Measurements from ENCODE around the gene PLXNB3.
A peak's percentile ranks its signal among the peaks of the same experiment; 100 is the strongest.

DNA sequence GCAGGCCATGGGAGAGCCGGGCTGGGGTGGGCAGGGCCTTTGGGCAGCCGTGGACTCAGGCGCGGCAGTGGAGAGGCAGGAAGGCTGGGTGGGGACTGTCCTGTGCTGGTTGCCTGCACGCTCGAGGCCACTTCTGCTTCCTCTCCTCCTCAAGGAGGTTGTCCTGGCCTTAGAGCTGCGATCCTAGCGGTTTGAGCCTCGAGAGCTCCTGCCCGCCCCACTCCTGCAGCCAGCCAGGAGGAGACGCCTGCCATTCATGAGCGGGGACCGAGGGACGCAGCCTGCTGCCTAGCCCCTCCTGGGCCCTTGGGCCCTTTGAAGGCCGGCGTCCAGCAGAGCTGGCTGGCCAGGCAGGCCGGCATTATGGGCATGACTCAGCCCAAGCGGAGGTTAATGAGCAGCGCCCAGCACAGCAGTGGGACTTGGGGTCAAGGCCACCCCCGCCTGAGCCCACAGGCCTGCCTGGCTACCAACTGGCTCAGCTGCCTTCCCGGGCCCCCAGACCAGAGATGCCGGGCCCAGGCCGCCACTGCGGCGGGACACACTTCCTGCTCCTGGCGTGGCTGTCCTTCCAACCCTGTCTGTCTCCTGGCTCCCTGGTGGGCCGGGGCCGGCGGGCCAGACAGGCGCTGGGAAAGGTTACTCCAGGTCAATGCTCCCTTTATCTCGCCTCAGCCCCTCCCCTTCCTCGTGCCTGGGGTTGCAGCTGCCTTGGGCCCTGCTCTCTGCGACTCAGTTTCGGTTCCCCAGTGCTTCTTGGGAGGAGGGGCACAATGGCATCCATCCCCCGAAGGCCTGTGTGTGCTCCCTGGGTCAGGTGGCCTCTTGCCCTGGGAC lies 37.5 kb upstream of the PLXNB3 start:
- TF ChIP-seq, protein P1, sequence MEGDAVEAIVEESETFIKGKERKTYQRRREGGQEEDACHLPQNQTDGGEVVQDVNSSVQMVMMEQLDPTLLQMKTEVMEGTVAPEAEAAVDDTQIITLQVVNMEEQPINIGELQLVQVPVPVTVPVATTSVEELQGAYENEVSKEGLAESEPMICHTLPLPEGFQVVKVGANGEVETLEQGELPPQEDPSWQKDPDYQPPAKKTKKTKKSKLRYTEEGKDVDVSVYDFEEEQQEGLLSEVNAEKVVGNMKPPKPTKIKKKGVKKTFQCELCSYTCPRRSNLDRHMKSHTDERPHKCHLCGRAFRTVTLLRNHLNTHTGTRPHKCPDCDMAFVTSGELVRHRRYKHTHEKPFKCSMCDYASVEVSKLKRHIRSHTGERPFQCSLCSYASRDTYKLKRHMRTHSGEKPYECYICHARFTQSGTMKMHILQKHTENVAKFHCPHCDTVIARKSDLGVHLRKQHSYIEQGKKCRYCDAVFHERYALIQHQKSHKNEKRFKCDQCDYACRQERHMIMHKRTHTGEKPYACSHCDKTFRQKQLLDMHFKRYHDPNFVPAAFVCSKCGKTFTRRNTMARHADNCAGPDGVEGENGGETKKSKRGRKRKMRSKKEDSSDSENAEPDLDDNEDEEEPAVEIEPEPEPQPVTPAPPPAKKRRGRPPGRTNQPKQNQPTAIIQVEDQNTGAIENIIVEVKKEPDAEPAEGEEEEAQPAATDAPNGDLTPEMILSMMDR (IDR thresholded peaks at IDR 0.05 in 8 of 11, conservative IDR thresholded peaks at IDR 0.05 in 3 of 11): no peak
- peak; percentile 54 to 72 (median 64) for TF ChIP-seq POLR2AphosphoS5 (IDR thresholded peaks at IDR 0.05)

Data from spleen (tissue), 7 donors.